Suppressor macrophage treated with lipopolysaccharide for 1 hour (primary cell): ENCODE measurements around the gene GKN2.

Experiments used
- DNase-seq, 3 donors: peaks; one replicate each; pipeline ENCODE4 v3.0.0-alpha.2; 2020 to 2022

GKN2 gene, protein sequence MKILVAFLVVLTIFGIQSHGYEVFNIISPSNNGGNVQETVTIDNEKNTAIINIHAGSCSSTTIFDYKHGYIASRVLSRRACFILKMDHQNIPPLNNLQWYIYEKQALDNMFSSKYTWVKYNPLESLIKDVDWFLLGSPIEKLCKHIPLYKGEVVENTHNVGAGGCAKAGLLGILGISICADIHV

DNA sequence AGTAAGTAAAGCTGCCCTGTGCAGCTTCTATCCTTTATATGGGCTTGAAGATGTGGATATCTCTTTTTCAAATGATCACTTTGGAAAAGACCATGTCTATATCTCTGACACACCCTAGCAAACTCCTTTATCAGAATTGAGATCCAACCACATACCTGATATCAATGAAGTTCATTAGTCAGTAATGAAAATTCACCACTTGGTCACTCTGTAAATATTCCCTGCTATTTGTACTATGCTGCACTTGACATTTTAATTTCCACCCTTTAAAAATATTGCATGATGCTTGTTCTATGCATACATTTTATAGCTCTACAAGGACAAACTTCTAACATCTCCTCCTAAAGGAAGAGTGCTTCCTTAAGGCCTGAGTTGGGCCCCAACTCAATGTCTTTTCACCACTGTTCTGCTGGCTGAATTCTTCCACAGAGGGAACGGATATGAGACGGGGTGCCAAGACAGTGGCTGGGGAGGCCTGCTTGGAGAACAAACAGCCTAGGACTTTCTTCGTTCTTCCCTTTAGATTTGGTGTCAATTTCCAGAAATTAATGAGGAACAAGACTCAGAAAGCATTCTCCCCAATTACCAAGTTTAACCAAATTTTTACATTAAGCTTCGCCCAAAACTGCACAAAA, at the start of gene GKN2:
GKN2 (minus strand) TSS at position 7 of the 635 bp plus-strand sequence. CDS start 32 bp downstream, outside the sequence.
- no peak for DNase-seq

DNA sequence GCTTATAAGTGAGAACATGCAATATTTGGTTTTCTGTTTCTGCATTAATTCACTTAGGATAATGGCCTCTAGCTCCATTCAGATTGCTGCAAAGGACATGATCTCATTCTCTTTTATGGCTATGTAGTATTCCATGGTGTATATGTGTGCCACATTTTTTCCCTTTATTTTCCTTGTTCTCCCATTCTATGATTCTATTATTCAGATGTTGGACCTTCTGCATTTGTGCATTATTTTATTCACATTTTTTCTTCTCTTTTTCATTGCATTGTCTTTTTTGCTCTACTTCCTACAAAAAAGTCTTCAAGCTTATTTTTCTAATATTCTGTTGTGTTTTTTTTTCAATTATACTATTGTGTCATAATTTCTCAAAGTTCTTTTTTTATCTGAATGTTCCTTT, 49.2 kb upstream of the GKN2 start:
- no peak for DNase-seq

DNA sequence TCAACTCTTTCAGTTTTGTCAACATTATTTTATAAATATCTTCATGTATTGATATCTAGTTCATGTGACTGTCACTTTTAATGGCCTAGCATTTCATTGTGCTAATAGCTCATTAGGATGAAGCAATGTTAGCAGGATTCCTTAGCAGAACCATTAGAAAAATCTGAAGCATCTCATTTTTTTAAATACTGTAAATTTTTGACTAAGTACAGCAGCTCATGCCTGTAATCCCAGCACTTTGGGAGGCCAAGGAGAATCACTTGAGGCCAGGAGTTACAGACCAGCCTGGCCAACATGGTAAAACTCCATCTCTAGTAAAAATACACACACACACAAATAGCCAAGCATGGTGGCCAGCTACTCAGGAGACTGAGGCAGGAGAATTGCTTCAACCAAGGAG, 44.7 kb upstream of the GKN2 start:
- DNase-seq, result no peak

DNA sequence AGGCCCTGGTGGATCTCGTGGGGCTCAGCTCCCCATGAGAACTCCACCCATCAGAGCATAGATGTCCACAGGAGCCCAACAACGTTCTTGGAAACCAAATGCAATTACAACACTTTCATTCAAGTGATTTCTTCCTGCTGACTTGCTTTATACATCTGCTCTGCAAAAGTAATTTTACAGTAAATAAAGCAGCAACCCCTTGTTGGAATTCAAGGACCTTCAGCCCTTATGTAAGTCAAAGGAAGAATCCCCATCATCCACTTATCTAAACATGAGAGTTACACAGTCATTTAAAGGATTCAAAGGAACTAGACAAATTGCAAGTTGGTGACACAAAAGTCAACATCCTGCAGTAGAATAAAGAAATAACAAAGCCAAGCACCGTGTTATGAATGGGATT, 43.2 kb upstream of the GKN2 start:
- no peak for DNase-seq

DNA sequence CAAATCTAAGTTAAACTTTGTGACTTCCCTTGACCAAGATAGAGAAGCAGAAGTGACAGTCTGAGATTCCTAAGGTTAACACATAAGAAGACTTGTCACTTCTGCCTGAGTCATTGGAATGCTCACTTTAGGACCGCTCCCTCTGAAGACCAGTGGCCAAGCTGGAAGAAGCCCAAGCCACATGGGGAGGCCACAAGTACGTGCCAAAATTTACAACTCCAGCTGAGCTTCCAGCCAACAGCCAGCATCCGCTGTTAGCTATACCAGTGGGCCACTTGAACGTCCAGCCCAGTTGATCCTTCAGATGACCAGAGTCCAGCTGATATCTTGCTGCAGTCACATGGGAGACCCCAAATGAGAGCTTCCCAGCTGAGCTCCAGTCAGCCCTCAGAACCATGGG, 42.2 kb upstream of the GKN2 start:
- peak; percentile 38 to 64 (median 40) for DNase-seq

DNA sequence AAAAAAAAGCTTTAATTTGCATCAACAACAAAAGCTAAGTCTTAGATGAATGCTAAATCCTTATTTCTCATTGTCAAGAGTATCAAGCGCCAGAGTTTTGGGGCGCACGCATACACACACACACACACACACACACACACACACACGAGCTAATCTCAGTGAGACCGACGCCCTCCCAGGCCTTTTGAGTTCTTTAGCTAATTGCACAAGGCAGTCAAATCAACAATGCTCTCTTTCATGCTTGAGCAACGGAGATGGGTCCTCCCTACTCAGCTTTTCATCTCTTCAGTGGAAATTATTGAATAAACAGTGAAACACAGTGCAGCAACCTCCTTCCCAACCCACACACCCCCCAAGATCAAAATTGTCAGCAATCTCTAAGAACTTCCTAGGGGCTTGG, 41.0 kb upstream of the GKN2 start:
- DNase-seq, result no peak

DNA sequence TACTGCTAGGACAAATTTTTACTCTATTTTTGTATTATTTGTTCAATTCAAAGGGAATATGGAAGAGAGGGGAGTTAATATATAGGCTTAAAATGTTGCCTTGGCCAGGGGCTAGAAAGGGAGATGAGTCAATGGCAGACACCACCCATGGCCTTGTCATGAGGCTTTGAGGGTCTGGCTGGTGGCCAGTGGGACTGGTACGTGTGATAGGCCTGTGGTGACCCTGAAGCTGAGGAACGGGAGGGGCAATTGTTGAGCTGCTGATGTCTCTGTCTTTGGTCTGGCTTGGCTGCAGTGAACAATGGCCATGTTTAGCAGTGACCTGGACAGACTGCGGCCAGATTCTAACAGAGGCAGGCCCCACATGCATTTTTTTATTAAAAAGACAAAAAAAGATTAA, 40.2 kb upstream of the GKN2 start:
- DNase-seq, result no peak

DNA sequence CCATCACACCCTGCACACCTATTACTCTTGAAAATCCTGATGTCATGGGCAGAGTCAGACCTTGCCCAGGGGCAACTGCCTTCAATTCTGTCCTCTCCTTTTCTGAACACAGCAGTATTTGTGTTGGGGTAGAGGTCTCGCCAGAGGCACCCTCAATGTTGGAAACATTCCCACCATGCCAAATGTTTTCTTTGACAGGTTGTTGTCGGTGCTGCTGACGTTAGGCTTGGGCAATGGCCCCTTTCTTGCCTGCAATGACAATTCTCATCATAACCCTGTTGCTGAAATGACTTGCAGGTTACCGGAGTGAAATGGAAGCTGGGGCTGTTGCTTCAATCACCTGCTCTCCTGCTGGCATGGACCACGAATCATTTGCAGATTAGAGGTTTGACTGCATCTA, 39.6 kb upstream of the GKN2 start:
- no peak for DNase-seq

DNA sequence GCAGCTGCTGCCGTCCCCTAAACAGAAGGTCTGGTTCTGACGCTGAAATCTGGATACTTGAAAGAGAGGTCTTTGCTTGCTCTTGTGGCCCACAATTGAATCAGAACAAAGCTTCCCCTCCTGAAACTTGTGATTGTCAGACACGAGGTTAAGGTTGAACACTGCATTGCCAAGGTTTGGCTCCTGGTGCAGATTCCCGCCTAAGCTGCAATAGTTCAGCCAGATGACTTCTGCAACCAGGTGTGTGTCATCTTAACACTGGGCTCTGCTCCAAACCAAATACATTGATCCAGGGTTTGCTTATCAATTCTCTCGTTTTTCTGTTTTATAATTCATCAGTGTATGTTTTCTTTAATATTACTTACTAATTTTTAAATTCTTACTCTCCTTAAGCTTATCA, 36.3 kb upstream of the GKN2 start:
- no peak for DNase-seq

DNA sequence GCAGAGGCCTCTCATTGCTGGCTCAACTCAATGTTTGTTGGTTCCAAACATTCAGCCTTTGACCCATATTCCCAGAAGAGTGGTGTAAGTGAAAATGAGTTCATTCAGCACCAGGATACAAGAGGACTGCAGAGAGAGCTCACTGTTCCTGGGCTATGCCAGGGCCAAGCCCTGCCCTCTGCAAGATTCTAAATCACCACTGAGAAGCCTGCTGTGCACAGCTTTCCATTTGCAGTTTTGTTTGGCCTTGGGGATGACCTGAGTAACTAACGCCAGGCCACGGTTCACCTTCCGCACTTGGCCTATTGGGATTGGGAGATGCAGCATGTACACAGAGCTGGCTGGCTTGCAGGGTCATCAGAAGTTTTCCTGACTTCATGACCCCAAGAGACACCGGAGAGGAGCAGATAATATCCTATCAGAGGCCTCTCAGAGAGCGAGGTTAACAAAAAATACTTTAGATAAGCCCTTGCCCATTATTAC, 34.4 kb upstream of the GKN2 start:
- no peak for DNase-seq

DNA sequence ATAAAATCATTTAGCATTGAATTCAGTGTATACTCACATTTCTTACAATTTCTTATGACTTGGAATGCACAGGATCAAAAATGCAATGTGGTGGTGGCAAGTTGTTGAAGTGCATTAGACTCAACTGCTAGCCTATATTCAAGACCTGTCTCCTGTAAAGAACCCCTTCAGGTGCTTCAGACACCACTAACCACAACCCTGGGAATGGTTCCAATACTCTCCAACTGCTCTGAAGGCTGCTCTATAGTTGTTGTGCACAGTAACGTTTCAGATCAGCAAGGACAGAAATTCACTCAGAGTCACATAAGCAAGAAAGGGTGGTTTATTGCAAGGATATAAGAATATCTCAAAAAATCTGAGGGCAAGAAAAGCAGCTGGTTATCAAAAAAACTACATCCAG, 28.3 kb upstream of the GKN2 start:
- DNase-seq, result no peak

DNA sequence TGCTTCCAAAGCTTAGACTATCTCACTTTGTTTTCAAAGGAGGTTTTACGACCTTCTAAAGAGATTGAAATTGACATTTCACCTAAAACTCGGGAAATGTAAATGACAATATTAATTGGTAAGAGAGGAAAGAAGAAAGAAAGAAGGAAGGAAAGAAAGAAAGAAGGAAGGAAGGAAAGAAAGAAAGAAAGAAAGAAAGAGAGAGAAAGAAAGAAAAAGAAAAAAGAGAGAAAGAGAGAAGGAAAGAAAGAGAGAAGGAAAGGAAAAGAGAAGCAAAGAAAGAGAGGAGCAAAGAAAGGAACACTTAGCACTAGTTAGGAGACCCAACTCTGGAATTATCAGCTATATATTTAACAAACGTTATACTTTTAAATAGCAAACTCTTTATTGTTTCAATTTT, 25.4 kb upstream of the GKN2 start:
- no peak for DNase-seq

DNA sequence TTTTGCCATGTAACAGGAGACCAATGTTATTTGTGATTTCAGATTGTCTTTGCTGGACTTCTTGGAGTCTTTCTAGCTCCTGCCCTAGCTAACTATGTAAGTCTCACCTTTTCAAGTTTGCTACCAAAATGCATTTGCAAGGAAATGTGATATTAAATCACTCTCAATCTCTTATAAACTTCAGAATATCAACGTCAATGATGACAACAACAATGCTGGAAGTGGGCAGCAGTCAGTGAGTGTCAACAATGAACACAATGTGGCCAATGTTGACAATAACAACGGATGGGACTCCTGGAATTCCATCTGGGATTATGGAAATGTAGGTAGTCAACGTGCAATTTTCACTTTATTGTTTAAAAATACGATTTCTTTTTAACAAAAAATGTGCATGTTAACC, 24.8 kb upstream of the GKN2 start:
- DNase-seq, result no peak

DNA sequence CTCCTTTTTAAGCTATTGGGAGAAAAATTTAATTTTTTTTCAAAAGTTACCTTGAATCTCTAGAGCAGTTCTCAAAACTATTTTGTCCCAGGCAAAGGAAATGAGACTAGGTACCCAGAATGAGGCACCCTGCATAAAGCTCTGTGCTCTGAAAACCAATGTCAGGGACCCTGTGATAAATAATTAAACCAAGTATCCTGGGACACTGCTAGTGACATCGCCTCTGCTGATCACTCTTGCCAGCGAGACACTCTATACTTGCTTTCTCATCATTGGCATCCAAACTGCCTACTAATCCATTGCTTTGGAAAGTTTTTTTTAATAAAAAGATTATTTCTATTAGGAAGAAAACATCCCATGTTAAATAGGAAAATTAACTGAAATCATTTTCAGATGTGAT, 23.2 kb upstream of the GKN2 start:
- no peak for DNase-seq

DNA sequence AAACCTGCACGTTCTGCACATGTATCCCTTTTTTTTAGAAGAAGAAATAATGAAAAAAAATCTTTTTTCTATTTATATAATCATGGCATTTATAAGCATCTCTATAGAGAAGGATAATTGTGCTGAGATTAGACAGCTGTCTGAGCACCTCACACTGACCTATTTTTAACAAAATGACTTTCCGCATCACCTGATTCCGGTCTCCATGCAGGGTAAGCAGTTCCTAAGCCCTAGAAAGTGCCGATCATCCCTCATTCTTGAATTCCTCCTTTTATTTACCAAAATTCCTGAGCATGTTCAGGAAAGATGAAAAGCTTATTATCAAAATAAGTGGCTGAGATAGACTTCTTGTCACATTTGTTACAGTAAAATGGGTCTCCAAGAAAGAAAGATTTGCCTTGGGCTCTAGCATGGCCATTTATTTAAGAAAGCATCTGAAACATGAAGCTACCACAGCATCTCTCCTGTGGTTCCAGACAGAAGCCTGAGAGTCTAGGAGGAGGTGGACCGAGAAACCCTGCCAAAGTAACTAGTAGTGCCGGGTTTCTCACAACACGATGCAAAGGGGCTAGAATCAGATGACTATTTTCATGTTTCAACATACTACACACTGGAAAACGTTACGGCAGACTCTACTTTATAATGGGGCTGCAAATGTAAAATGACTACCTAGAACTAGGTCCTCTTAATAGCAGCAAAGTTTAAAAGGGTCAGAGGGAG, 22.4 kb upstream of the GKN2 start:
- no peak for DNase-seq

DNA sequence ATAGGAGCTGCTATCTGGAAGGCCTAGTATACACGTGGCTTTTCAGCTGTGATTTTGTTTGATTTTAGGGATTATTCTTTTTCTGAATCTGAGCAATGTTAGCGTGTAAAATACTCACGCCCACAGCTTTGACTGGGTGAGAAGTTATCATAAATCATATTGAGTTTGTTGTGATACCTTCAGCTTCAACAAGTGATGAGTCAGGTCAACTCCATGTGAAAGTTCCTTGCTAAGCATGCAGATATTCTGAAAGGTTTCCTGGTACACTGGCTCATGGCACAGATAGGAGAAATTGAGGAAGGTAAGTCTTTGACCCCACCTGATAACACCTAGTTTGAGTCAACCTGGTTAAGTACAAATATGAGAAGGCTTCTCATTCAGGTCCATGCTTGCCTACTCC, 21.6 kb upstream of the GKN2 start, which contains the start of gene GKN1:
GKN1 (plus strand) TSS at position 386 of the 400 bp plus-strand sequence. CDS start 42 bp downstream, outside the sequence.
- no peak for DNase-seq

DNA sequence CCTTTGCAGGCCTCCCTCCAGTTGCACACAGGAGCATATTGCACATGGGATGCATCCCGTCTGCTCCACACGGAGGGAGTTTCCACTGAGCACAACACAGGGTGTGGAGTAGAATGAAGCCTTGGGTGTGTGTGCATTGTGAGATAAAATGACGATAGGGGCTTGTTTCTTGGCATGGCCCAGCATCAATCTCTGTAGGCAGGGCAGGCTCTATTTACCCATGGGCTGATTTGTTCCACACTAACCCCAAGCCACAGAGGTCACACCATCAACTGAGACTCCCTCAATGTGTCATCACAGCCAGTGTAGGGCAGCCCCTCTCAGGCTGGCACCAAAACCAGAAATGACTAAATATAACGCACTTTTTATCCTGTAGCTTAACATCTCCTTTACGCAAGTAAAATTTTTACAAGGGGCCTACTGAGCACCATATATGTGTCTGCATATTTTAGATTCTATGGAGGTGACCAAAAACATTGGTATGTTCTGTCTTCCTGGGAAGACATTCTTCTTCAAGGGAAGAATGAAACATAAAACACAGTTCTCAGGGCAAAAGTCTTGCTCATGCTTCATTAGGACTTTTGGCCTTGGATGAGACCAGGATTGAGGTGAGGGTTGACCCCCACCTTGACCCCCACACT, 19.0 kb upstream of the GKN2 start:
- DNase-seq, result no peak

DNA sequence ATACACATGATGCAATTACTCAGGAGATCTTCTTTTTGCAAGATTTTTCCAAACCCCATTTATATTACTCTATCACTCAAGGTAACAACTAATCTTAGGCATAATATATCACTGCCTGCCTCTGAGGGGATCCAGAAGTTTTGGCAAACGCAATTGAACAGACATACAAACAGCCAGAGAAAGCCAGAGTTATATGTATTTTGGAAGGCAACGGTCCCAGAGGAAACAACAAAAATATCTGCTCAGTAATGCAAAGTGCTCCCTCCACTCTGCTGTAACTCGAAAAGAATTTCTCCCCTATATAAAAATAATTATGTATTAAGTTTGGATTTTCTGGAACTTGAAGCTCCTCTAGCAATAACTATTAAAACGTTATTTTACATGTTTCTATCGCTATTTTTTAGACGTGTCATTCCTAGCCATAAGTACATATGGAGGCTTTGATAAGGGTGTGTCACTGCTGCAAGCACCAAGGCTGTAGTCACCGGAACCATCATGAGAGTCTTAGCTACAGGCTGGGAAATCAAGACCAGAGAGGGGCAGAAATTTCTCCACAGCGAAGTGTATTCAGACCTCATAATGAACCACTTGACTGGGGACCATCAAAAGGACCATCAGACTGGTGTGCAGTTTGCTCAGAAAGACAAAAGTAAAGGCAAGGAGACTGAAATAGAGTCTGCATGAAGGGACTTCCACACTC, 18.0 kb upstream of the GKN2 start:
- DNase-seq, result no peak

DNA sequence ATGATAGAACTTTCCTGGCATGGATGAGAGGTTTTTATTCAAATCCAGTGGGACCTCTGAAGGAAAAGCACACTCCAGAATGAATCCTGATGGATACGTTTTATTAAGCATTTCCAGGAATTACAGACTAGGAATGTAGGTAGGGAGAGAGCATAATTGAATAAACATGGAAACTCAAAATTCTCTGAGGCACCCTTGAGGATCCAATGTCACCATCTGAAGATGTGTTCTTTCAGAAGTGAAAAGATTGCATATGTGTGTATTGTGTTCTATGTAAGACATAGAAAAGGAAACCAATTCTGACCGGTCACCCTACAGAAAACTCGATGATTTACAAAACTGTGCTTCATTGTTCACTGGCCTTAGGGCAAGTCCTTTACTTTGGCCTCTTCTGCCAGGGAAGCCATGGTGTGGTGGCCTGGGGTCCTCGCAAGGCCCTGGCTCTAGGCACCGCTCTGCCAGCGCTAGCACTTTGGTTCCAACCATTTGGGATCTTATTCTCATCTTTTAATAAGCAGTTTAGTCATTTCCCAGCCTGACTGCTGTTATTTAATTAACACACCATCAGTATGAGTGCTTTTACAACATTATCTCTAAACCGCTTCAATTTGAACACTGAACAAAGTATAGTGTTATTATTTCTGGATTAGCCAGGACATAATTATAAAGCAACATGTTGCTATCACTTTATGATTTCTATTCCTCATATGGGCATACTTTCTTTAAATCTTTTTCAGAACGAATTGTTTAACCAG, 17.2 kb upstream of the GKN2 start:
- DNase-seq, result no peak

DNA sequence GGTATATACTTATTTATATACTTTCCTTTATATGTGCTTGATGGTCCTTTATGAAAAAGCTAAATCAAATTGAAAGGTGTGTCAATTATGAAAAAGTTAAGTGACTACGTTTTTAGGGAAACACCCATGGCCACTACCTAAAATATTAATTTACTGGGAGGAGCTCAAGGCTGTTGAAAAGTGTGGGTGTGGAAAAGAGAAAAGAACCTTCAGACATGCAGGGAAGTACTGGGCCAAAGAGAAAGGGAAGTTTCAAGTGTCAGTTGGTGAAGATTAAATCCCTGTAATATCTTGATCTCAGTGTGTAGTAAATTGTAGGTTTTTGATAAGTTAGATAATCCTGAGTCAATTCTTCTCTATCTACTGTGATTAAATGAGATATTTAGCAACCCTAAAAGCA, 15.5 kb upstream of the GKN2 start:
- DNase-seq, result peak; percentile 43 to 65 (median 54)

DNA sequence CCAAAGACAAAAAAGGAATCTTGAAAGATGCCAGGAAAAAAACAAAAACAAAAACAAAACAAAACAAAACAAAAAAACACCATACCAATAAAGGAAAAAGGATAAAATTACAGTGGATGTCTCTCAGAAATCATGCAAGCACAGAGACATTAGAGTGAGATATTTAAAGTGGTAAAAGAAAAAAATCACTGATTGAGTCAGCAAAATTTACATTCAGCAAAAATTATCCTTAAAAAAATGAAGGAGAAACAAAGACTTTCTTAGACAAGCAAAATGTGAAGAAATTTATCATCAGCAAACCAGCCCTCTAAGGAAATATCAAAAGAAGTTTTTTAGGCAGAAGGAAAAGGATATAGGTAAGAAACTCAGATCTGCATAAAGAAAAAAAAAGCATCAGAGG, 11.6 kb upstream of the GKN2 start:
- no peak for DNase-seq

DNA sequence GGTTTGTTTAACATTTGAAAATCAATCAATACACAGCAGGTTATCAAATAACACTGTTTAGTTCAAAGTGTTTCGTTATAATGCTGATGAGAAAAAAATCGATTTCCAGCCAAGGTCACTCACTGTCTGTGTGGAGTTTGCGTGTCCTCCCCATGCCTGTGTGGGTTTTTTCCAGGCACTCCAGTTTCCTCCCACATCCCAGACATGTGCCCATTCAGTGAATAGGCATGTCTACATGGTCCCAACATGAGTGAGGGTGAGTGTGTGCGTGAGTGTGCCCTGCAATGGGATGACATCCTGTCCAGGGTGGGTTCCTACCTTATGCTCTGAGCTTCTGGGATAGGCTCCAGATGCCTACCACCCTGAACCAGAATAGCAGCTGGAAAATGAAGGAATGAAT, 8.7 kb upstream of the GKN2 start:
- DNase-seq, result no peak
